ENCODE results near the gene EIF3I. TPM values are rescaled to one million over a fixed set of nuclear protein-coding genes. Genes with fewer than 3 reads are reported as not detected.

The EIF3I gene
- total and polyA plus RNA-seq, 2 of the 13 experiments (the other 11 are each of a cell fraction or from before 2014, with no cell fraction given) = 210 to 223 TPM

DNA sequence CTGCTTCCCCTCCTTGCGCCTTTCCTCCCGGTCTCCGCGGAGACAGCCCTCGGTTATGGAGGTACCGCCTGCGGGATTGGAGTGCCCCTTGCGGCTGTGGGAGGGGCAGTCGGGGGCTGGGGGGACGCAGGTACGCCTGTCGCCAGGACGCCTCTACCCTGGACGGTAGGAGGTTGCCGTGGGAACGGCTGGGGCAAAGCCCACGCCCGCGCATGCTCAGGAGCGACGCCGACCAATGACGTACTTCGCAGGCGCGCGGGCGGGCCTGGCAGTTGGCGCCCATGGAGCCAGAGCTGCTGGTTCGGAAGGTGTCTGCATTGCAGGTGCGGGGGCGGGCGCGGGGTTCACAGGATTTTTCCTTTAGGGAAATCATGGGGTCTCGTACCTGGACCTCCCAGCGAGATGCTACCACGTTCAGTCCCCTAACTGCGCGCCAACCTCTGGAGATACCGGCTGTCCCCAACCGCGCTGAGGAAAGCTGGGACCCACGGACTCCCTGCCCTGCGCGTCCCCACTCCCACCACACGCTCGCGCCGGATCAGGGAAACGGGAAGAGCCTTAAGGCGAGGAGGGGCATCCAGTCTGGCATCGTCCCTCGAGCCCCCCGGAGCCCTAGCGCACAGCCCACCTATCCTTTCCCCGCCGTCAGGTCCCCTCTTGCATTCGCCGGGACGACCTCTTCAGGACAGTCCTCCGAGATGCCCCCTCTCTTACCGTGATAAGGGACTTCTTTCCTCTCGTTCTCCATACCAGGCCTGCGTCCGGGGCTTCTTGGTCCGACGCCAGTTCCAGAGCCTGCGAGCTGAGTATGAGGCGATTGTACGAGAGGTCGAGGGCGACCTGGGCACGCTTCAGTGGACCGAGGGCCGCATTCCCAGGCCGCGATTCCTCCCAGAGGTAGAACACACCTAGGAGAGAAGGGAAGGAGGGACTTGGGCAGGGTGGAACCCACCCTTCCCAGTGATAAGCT, 16.5 kb upstream of the EIF3I start, which contains the start of gene IQCC (continued):
- no peak for TF ChIP-seq GABPA (IDR thresholded peaks at IDR 0.05; ENCODE audit: low read depth, low read length)
- no peak for TF ChIP-seq GABPA (CRISPR knock-in tag; IDR thresholded peaks at IDR 0.05; ENCODE audit: low read depth)
- TF ChIP-seq PCBP2 (optimal IDR thresholded peaks at IDR 0.05; ENCODE audit: low read depth, low read length, poor library complexity, severe bottlenecking) = no peak
- TF ChIP-seq, protein P1, sequence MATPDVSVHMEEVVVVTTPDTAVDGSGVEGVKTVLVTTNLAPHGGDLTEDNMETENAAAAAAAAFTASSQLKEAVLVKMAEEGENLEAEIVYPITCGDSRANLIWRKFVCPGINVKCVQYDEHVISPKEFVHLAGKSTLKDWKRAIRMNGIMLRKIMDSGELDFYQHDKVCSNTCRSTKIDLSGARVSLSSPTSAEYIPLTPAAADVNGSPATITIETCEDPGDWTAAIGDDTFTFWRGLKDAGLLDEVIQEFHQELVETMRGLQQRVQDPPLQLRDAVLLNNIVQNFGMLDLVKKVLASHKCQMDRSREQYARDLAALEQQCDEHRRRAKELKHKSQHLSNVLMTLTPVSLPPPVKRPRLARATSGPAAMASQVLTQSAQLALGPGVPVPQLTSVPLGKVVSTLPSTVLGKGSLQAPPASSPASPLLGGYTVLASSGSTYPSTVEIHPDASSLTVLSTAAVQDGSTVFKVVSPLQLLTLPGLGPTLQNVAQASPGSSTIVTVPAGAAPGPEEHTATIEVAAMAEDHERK (CRISPR knock-in tag; IDR thresholded peaks at IDR 0.05; ENCODE audit: low read depth) = no peak
- TF ChIP-seq SOX6 (IDR thresholded peaks at IDR 0.05) = no peak
- no peak for TF ChIP-seq SOX6 (CRISPR knock-in tag; IDR thresholded peaks at IDR 0.05)
- no peak for TF ChIP-seq HHEX (CRISPR knock-in tag; IDR thresholded peaks at IDR 0.05)
- peak; percentile 86 for TF ChIP-seq CREM (IDR thresholded peaks at IDR 0.05)
- TF ChIP-seq CREM (CRISPR knock-in tag; IDR thresholded peaks at IDR 0.05) = peak; percentile 70
- TF ChIP-seq, protein P2, sequence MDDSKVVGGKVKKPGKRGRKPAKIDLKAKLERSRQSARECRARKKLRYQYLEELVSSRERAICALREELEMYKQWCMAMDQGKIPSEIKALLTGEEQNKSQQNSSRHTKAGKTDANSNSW (CRISPR knock-in tag; IDR thresholded peaks at IDR 0.05; ENCODE audit: borderline replicate concordance) = no peak
- no peak for TF ChIP-seq FOXJ3 (CRISPR knock-in tag; IDR thresholded peaks at IDR 0.05; ENCODE audit: borderline replicate concordance)
- TF ChIP-seq, protein P3, sequence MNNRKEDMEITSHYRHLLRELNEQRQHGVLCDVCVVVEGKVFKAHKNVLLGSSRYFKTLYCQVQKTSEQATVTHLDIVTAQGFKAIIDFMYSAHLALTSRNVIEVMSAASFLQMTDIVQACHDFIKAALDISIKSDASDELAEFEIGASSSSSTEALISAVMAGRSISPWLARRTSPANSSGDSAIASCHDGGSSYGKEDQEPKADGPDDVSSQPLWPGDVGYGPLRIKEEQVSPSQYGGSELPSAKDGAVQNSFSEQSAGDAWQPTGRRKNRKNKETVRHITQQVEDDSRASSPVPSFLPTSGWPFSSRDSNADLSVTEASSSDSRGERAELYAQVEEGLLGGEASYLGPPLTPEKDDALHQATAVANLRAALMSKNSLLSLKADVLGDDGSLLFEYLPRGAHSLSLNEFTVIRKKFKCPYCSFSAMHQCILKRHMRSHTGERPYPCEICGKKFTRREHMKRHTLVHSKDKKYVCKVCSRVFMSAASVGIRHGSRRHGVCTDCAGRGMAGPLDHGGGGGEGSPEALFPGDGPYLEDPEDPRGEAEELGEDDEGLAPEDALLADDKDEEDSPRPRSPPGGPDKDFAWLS (CRISPR knock-in tag; IDR thresholded peaks at IDR 0.05; ENCODE audit: borderline replicate concordance) = no peak
- no peak for TF ChIP-seq ZNF549 (CRISPR knock-in tag; IDR thresholded peaks at IDR 0.05)
- TF ChIP-seq SOX5 (CRISPR knock-in tag; IDR thresholded peaks at IDR 0.05; ENCODE audit: borderline replicate concordance) = no peak
- no peak for TF ChIP-seq SALL2 (CRISPR knock-in tag; IDR thresholded peaks at IDR 0.05)
- TF ChIP-seq REL (CRISPR knock-in tag; conservative IDR thresholded peaks at IDR 0.05) = peak; percentile 44; the same call in 1 of the 2 replicates
- peak; percentile 41; the same call in 1 of the 2 replicates for TF ChIP-seq ETV6 (CRISPR knock-in tag; conservative IDR thresholded peaks at IDR 0.05)
- TF ChIP-seq, protein P4, sequence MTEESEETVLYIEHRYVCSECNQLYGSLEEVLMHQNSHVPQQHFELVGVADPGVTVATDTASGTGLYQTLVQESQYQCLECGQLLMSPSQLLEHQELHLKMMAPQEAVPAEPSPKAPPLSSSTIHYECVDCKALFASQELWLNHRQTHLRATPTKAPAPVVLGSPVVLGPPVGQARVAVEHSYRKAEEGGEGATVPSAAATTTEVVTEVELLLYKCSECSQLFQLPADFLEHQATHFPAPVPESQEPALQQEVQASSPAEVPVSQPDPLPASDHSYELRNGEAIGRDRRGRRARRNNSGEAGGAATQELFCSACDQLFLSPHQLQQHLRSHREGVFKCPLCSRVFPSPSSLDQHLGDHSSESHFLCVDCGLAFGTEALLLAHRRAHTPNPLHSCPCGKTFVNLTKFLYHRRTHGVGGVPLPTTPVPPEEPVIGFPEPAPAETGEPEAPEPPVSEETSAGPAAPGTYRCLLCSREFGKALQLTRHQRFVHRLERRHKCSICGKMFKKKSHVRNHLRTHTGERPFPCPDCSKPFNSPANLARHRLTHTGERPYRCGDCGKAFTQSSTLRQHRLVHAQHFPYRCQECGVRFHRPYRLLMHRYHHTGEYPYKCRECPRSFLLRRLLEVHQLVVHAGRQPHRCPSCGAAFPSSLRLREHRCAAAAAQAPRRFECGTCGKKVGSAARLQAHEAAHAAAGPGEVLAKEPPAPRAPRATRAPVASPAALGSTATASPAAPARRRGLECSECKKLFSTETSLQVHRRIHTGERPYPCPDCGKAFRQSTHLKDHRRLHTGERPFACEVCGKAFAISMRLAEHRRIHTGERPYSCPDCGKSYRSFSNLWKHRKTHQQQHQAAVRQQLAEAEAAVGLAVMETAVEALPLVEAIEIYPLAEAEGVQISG (CRISPR knock-in tag; IDR thresholded peaks at IDR 0.05) = 0 out of 2 replicates have a peak, but pooled peaks have one; percentile 39
- no peak for TF ChIP-seq ZNF17 (CRISPR knock-in tag; IDR thresholded peaks at IDR 0.05)
- TF ChIP-seq ZNF841 (CRISPR knock-in tag; IDR thresholded peaks at IDR 0.05; ENCODE audit: borderline replicate concordance) = no peak
- no peak for TF ChIP-seq TCF7L2 (IDR thresholded peaks at IDR 0.05; ENCODE audit: low read depth, low read length)
- TF ChIP-seq SAP130 (CRISPR knock-in tag; IDR thresholded peaks at IDR 0.05; ENCODE audit: low read depth) = peak; percentile 89
- no peak for TF ChIP-seq ZKSCAN8 (CRISPR knock-in tag; IDR thresholded peaks at IDR 0.05; ENCODE audit: borderline replicate concordance)
- TF ChIP-seq ZNF121 (CRISPR knock-in tag; IDR thresholded peaks at IDR 0.05) = no peak
- no peak for TF ChIP-seq NR2F1 (CRISPR knock-in tag; IDR thresholded peaks at IDR 0.05)

Measured in HepG2 (cell line).